ENCODE data around the gene XRN1.
A peak's percentile ranks its signal among the peaks of the same experiment; 100 is the strongest.

The XRN1 gene

DNA sequence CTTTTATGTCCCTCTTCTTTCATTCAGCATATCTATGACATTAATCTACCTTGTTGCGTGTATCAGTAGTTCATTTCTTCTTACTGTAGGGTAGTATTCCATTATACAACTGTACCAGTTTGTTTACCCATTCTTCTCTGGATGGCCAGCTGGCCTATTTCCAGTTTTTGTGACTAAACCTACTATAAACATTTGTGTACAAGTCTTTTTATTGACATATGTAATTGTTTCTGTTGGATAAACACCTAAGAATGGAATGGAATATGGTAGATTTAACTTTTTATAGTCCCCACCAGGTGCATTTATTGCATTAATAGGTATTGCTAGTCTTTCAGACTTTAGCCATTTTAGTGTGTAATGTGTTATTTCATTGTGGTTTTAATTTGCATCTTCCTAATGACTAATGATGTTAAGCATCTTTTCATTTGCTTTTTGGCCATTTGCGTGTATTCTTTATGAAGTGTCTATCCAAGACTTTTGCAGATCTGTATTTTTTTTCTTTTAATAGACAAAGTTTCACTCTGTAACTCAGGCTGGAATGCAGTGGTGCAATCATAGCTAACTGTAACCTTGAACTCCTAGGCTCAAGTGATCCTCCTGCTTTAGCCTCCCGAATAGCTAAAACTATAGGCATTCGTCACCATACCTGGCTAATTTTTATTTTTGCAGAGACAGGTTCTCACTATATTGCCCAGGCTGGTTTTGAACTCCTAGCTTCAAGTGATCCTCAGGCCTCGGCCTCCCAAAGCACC, 41.9 kb upstream of the XRN1 start:
- no peak for TF ChIP-seq TEAD4 (IDR thresholded peaks at IDR 0.05)
- no peak for TF ChIP-seq FOXM1 (IDR thresholded peaks at IDR 0.05; ENCODE audit: borderline replicate concordance, low read depth)

DNA sequence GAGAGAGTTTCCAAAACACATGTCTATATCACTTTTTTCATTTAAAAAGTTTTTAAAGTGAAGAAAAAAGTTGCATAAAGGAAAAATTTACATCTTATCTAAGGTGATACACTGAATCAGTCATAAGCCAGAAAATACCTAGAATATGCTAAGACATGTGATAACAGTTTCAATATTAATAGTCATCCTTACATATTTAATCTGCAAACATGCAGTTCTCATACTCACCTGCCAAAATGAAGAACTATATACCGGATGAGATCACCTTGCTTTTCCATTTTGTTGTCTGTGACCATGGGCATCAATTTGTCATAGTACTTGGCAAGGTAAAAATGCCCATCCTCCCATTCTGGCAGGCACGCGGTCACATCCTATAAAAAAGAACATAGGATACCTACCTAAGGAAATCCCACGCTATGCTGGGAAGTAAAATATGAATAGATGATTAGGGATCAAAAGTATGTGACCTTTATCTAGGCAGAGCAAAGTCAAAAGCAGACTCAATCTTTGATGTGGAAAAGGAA, 37.1 kb upstream of the XRN1 start:
- TF ChIP-seq RAD21 (IDR thresholded peaks at IDR 0.05; ENCODE audit: low read depth) (no peak), FOXM1 (IDR thresholded peaks at IDR 0.05; ENCODE audit: borderline replicate concordance, low read depth) (no peak), TCF12 (IDR thresholded peaks at IDR 0.05; ENCODE audit: low read depth) (no peak), EP300 (IDR thresholded peaks at IDR 0.05; ENCODE audit: borderline replicate concordance) (no peak), YY1 (IDR thresholded peaks at IDR 0.05; ENCODE audit: low read depth) (no peak), ZBTB7A (IDR thresholded peaks at IDR 0.05; ENCODE audit: low read depth) (no peak), MAX (IDR thresholded peaks at IDR 0.05) (no peak), CREB1 (IDR thresholded peaks at IDR 0.05; ENCODE audit: low read depth) (no peak), TEAD4 (IDR thresholded peaks at IDR 0.05) (no peak), EGR1 (IDR thresholded peaks at IDR 0.05) (no peak), CEBPB (IDR thresholded peaks at IDR 0.05) (no peak), TAF1 (IDR thresholded peaks at IDR 0.05; ENCODE audit: low read depth) (no peak), NFIC (IDR thresholded peaks at IDR 0.05) (no peak)
- TF ChIP-seq, protein P1, sequence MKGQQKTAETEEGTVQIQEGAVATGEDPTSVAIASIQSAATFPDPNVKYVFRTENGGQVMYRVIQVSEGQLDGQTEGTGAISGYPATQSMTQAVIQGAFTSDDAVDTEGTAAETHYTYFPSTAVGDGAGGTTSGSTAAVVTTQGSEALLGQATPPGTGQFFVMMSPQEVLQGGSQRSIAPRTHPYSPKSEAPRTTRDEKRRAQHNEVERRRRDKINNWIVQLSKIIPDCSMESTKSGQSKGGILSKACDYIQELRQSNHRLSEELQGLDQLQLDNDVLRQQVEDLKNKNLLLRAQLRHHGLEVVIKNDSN (IDR thresholded peaks at IDR 0.05) = no peak
- TF ChIP-seq, protein P2, sequence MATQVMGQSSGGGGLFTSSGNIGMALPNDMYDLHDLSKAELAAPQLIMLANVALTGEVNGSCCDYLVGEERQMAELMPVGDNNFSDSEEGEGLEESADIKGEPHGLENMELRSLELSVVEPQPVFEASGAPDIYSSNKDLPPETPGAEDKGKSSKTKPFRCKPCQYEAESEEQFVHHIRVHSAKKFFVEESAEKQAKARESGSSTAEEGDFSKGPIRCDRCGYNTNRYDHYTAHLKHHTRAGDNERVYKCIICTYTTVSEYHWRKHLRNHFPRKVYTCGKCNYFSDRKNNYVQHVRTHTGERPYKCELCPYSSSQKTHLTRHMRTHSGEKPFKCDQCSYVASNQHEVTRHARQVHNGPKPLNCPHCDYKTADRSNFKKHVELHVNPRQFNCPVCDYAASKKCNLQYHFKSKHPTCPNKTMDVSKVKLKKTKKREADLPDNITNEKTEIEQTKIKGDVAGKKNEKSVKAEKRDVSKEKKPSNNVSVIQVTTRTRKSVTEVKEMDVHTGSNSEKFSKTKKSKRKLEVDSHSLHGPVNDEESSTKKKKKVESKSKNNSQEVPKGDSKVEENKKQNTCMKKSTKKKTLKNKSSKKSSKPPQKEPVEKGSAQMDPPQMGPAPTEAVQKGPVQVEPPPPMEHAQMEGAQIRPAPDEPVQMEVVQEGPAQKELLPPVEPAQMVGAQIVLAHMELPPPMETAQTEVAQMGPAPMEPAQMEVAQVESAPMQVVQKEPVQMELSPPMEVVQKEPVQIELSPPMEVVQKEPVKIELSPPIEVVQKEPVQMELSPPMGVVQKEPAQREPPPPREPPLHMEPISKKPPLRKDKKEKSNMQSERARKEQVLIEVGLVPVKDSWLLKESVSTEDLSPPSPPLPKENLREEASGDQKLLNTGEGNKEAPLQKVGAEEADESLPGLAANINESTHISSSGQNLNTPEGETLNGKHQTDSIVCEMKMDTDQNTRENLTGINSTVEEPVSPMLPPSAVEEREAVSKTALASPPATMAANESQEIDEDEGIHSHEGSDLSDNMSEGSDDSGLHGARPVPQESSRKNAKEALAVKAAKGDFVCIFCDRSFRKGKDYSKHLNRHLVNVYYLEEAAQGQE (IDR thresholded peaks at IDR 0.05; ENCODE audit: low read depth) = no peak

DNA sequence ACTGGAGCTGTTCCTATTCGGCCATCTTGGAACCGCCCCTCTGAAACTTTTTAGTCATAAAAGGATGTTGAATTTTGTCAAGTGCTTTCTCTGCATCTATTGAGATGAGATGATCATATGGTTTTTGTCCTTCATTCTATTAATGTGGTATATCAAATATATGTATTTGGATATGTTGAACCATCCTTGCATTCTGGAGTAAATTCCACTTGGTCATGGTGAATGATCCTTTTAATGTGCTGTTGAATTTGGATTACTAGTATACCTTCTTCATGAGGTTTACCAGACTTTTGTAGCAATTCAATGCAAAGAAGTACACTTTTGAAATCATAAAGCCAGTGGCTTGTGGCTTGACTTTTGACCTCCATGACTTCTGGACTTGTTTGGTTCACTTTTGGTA, 33.4 kb upstream of the XRN1 start:
- TF ChIP-seq CREB1 (IDR thresholded peaks at IDR 0.05; ENCODE audit: low read depth) (no peak), EGR1 (IDR thresholded peaks at IDR 0.05) (no peak), CEBPB (IDR thresholded peaks at IDR 0.05) (no peak), NFIC (IDR thresholded peaks at IDR 0.05) (no peak), MAX (IDR thresholded peaks at IDR 0.05) (no peak), TCF12 (IDR thresholded peaks at IDR 0.05; ENCODE audit: low read depth) (no peak), ZBTB7A (IDR thresholded peaks at IDR 0.05; ENCODE audit: low read depth) (no peak), FOXM1 (IDR thresholded peaks at IDR 0.05; ENCODE audit: borderline replicate concordance, low read depth) (no peak), EP300 (IDR thresholded peaks at IDR 0.05; ENCODE audit: borderline replicate concordance) (no peak), RAD21 (IDR thresholded peaks at IDR 0.05; ENCODE audit: low read depth) (no peak), TAF1 (IDR thresholded peaks at IDR 0.05; ENCODE audit: low read depth) (no peak), YY1 (IDR thresholded peaks at IDR 0.05; ENCODE audit: low read depth) (no peak), TEAD4 (IDR thresholded peaks at IDR 0.05) (no peak)
- TF ChIP-seq, protein P1 (IDR thresholded peaks at IDR 0.05) = no peak
- TF ChIP-seq, protein P2 (IDR thresholded peaks at IDR 0.05; ENCODE audit: low read depth) = no peak

DNA sequence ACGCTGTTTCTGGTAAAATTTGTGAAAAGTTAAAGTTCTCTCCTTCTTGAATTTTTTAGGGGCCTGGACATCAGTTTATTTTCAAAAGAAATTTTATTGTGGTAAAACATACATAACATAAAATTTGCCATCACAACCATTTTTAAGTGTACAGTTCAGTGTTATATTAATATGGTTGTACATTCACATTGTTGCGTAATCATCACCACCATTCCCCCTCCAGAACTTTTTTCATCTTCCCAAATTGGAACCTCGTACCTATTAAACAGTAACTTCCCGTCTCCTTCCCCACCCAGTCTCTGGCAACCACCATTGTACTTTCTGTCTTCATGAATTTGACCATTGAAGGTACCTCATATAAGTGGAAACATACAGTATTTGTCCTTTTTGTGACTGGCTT, 23.0 kb upstream of the XRN1 start:
- TF ChIP-seq CEBPB (IDR thresholded peaks at IDR 0.05) = peak; percentile 82
- no peak for TF ChIP-seq EGR1 (IDR thresholded peaks at IDR 0.05)
- no peak for TF ChIP-seq MAX (IDR thresholded peaks at IDR 0.05)
- TF ChIP-seq ZBTB7A (IDR thresholded peaks at IDR 0.05; ENCODE audit: low read depth) = no peak
- TF ChIP-seq TEAD4 (IDR thresholded peaks at IDR 0.05) = no peak
- no peak for TF ChIP-seq TAF1 (IDR thresholded peaks at IDR 0.05; ENCODE audit: low read depth)
- TF ChIP-seq FOXM1 (IDR thresholded peaks at IDR 0.05; ENCODE audit: borderline replicate concordance, low read depth) = no peak
- no peak for TF ChIP-seq EP300 (IDR thresholded peaks at IDR 0.05; ENCODE audit: borderline replicate concordance)

- TF ChIP-seq YY1 (IDR thresholded peaks at IDR 0.05; ENCODE audit: low read depth) = no peak
- no peak for TF ChIP-seq CREB1 (IDR thresholded peaks at IDR 0.05; ENCODE audit: low read depth)
- no peak for TF ChIP-seq TAF1 (IDR thresholded peaks at IDR 0.05; ENCODE audit: low read depth)
- TF ChIP-seq, protein P2 (IDR thresholded peaks at IDR 0.05; ENCODE audit: low read depth) = no peak
- TF ChIP-seq, protein P1 (IDR thresholded peaks at IDR 0.05) = no peak
- no peak for TF ChIP-seq NFIC (IDR thresholded peaks at IDR 0.05)
- no peak for TF ChIP-seq EP300 (IDR thresholded peaks at IDR 0.05; ENCODE audit: borderline replicate concordance)
- no peak for TF ChIP-seq TEAD4 (IDR thresholded peaks at IDR 0.05)
- no peak for TF ChIP-seq MAX (IDR thresholded peaks at IDR 0.05)
- TF ChIP-seq ZBTB7A (IDR thresholded peaks at IDR 0.05; ENCODE audit: low read depth) = no peak
- no peak for TF ChIP-seq CEBPB (IDR thresholded peaks at IDR 0.05)
- TF ChIP-seq EGR1 (IDR thresholded peaks at IDR 0.05) = no peak
- no peak for TF ChIP-seq TCF12 (IDR thresholded peaks at IDR 0.05; ENCODE audit: low read depth)
- TF ChIP-seq RAD21 (IDR thresholded peaks at IDR 0.05; ENCODE audit: low read depth) = no peak
- no peak for TF ChIP-seq FOXM1 (IDR thresholded peaks at IDR 0.05; ENCODE audit: borderline replicate concordance, low read depth)
Measured at GRCh38 chr3:142468456-142468855, 20.6 kb upstream of the XRN1 start.

All from Ishikawa (cell line).